SK-N-SH (cell line): ENCODE results near the gene RBM42.

ENCODE experiments used
- GABPA ChIP-seq: IDR thresholded peaks from 2 replicates; pipeline ENCODE4 v1.4.0; 2012; ENCODE audit warnings: low read depth, mild to moderate bottlenecking
- NFIC ChIP-seq: IDR thresholded peaks from 2 replicates; pipeline ENCODE4 v1.4.0; 2012; ENCODE audit warnings: borderline replicate concordance
- NRF1 ChIP-seq: IDR thresholded peaks from 2 replicates; pipeline ENCODE4 v1.6.1; 2012; ENCODE audit warnings: low read depth, mild to moderate bottlenecking, low read length
- RAD21 ChIP-seq: IDR thresholded peaks from 2 replicates; pipeline ENCODE4 v1.6.1; 2012; ENCODE audit warnings: mild to moderate bottlenecking, low read length
- SMC3 ChIP-seq: IDR thresholded peaks from 2 replicates; pipeline ENCODE4 v1.6.1; 2012; ENCODE audit warnings: low read depth, low read length, improper control_type of control experiment
- TAF1 ChIP-seq: IDR thresholded peaks from 2 replicates; pipeline ENCODE4 v1.6.1; 2012; ENCODE audit warnings: low read depth, mild to moderate bottlenecking, low read length, moderate library complexity, borderline replicate concordance
- YY1 ChIP-seq: IDR thresholded peaks from 2 replicates; pipeline ENCODE4 v1.4.0; 2012; ENCODE audit warnings: low read depth, mild to moderate bottlenecking
- TF ChIP-seq, protein P1 (sequence below): fragments of 200-600 bp; sonication (generic); IDR thresholded peaks from 2 replicates; pipeline ENCODE4 v1.6.1; 2017; ENCODE audit warnings: antibody characterized with exemption, mild to moderate bottlenecking, moderate library complexity

DNA sequence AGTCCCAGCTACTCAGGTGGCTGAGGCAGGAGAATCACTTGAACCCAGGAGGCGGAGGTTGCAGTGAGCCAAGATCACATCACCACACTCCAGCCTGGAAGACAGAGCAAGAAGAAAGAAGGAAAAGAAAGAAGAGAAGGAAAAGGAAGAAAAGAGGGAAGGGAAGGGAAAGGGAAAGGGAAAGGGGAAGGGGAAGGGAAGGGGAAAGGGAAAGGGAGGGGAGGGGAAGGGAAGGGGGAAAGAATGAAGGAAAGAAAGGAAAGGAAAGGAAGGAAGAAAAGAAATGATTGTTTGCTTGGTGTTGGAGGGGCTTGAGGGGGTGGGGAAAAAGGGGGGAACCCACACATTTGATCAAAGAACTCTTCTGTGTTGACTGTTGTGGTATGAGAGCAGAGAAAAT lies 32.9 kb upstream of the RBM42 start:
- TF ChIP-seq, protein P1, sequence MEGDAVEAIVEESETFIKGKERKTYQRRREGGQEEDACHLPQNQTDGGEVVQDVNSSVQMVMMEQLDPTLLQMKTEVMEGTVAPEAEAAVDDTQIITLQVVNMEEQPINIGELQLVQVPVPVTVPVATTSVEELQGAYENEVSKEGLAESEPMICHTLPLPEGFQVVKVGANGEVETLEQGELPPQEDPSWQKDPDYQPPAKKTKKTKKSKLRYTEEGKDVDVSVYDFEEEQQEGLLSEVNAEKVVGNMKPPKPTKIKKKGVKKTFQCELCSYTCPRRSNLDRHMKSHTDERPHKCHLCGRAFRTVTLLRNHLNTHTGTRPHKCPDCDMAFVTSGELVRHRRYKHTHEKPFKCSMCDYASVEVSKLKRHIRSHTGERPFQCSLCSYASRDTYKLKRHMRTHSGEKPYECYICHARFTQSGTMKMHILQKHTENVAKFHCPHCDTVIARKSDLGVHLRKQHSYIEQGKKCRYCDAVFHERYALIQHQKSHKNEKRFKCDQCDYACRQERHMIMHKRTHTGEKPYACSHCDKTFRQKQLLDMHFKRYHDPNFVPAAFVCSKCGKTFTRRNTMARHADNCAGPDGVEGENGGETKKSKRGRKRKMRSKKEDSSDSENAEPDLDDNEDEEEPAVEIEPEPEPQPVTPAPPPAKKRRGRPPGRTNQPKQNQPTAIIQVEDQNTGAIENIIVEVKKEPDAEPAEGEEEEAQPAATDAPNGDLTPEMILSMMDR = no peak
- no peak for TF ChIP-seq YY1
- TF ChIP-seq NRF1 = no peak
- no peak for TF ChIP-seq TAF1
- TF ChIP-seq NFIC = no peak
- TF ChIP-seq SMC3 = no peak
- no peak for TF ChIP-seq GABPA
- TF ChIP-seq RAD21 = no peak
